GM12875 (cell line): ENCODE results near the gene UNC93B1.

Experiments used
- H3K4me3 ChIP-seq: one replicate; pipeline ENCODE4 v1.5.1; 2011; ENCODE audit warnings: low read depth, low read length, control low read depth
- TF ChIP-seq, protein P1 (sequence below): IDR thresholded peaks from 2 replicates; pipeline ENCODE4 v1.5.1; 2011; ENCODE audit warnings: low read depth, mild to moderate bottlenecking, control low read depth, inconsistent platforms, low read length, moderate library complexity, borderline replicate concordance; ENCODE audit not compliant: insufficient read depth

Gene UNC93B1, protein sequence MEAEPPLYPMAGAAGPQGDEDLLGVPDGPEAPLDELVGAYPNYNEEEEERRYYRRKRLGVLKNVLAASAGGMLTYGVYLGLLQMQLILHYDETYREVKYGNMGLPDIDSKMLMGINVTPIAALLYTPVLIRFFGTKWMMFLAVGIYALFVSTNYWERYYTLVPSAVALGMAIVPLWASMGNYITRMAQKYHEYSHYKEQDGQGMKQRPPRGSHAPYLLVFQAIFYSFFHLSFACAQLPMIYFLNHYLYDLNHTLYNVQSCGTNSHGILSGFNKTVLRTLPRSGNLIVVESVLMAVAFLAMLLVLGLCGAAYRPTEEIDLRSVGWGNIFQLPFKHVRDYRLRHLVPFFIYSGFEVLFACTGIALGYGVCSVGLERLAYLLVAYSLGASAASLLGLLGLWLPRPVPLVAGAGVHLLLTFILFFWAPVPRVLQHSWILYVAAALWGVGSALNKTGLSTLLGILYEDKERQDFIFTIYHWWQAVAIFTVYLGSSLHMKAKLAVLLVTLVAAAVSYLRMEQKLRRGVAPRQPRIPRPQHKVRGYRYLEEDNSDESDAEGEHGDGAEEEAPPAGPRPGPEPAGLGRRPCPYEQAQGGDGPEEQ

DNA sequence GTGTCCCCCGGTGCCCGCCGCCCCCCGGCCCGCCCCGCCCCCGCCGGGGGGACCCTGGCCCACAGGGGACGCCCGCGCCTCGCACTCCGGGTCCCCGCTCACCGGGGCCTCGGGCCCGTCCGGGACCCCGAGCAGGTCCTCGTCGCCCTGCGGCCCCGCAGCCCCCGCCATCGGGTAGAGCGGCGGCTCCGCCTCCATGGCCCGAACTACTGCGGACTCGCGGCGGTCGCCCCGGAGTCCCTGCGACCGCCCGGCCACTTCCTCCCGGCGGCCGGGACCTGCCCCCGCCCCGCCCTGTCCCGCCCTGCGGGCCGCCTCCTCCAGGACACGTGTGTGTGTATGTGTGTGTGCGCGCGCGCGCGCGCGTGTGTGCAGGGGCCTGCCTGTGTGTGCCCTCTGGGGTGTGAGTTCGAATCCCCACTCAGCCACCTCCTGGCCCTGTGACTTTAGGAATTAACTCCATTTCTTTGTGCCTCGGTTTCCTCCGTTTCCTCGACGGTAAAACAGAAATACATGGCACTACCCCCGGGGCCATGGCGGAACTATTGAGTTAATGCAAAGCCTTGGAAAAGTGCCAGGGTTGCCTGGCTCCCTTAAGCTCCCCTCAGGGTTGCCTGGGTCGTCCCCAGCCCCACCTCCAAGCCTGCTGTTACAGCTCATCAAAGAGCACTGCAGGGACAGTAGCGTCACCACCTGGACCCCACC, at the start of gene UNC93B1:
Gene UNC93B1, minus strand, starts transcription at position 252 of the 705 bp plus-strand sequence. Its CDS starts 54 bp downstream, at position 198.
- TF ChIP-seq, protein P1, sequence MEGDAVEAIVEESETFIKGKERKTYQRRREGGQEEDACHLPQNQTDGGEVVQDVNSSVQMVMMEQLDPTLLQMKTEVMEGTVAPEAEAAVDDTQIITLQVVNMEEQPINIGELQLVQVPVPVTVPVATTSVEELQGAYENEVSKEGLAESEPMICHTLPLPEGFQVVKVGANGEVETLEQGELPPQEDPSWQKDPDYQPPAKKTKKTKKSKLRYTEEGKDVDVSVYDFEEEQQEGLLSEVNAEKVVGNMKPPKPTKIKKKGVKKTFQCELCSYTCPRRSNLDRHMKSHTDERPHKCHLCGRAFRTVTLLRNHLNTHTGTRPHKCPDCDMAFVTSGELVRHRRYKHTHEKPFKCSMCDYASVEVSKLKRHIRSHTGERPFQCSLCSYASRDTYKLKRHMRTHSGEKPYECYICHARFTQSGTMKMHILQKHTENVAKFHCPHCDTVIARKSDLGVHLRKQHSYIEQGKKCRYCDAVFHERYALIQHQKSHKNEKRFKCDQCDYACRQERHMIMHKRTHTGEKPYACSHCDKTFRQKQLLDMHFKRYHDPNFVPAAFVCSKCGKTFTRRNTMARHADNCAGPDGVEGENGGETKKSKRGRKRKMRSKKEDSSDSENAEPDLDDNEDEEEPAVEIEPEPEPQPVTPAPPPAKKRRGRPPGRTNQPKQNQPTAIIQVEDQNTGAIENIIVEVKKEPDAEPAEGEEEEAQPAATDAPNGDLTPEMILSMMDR, result no peak
- peak within 1 kb of the TSS; percentile 80 for H3K4me3 ChIP-seq

DNA sequence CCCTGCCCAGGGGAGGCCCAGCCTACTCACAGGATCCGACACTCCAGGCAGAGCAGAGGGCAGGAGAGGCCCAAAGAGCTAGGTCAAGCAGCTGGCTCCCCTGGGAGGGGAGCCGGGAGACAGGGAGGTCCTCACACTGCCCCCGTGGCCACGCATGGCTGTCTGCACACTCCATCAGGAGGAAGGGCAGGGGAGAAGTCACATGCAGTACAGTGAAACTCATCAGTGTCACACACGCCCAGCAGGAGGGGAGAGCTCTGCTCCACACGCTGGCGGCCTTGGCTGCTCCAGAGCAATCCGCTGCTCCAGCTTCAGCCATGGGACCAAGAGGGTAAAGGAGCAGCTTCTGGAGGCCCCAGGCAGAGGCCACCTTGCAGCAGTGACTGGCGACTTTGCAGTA, 49.2 kb upstream of the UNC93B1 start:
- TF ChIP-seq, protein P1, result no peak
- no peak overlapping the region for H3K4me3 ChIP-seq

DNA sequence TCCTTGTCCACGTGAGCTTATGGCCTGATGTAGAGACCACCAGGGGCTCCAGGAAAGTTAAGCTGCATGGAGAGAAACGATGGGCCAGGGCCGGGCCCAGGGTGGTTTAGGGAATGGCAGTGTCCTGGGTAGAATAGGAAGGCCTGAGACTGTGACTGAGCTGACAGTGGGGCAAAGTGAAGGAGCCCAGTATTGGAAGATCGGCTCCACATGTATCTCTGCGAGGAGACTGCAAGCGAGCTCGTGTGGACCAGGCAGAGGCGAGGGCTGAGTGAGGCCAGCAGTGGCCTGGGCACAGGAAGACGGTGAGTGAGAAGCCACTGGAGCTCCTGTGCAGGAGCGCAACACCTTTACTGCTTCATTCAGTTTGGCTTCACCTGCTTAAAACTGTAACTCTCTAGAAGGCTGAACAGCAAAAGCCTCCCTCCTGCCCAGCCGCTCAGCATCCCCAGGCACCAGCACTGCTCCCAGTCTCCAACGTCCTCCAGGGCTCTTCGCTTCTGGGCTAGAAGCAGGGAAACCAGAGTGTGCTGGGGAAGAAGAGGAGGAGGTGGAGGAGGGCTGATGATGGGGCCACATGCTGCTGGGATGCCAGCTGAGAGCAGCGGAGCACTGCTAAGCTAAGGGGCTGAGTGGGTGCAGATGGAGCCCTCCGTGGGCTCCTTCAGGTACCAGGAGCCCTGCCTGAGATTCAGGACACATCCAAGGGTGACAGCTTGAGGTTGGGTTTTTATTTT, 48.4 kb upstream of the UNC93B1 start:
- TF ChIP-seq, protein P1, result no peak
- no peak overlapping the region for H3K4me3 ChIP-seq

DNA sequence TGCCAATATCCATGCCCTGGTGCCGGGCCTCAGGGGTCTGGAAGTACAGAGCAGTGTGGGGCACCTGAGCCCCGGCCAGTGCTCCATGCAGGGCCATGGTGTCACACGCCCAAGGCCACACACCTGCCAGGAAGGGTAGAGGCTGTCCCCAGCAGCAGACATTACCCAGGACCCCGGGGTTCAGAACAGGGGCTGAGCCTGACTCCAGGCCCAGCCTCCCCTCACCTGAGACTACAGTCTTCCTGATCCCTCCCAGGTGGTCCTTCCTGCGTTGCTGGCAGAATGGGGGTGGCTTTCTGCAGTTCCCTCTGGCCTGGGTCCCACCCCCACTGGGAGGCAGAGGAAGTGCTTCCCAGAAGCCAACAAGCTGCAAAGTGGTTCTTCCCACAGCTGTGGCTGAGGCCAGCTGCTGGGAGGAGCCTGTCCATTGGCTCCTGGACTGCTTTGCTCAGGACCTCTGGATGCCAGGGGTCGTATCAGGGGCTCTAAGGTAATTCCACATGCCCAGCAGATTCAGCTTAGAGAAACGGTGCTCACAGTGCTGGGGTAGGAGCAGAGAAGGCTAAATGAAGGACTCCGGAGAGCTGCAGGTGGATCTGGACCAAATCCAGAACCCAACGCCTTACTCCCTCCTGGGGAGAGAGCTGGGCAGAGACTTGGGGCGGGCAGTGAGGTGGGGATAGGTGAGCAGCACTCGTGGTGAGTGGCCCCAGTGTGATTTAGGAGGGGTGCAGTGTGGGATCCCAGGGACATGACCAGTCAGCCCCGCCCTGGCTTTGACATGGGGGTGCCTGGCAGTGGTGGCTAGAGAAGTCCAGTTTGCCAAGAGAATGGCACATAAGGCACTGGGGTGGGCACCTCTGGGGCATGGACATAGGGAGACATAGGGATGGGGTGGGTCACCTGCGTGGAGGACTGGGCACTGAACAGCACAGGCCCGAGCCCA, 47.6 kb upstream of the UNC93B1 start:
- TF ChIP-seq, protein P1, result no peak
- no peak overlapping the region for H3K4me3 ChIP-seq

DNA sequence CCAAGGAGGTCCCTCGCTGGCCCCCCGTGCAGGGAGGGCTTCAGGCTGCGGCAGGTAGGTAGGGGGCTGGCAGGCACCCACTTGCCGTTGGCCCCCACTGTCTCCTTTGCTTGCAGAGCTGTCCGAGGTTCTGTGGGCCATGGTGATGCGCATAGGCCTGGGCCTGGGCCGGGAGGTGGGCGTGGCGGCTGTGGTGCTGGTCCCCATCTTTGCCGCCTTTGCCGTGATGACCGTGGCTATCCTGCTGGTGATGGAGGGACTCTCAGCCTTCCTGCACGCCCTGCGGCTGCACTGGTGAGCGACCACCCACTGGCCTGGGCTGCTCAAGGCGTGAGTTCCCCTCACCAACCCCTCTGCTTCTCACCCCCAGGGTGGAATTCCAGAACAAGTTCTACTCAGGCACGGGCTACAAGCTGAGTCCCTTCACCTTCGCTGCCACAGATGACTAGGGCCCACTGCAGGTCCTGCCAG, 46.5 kb upstream of the UNC93B1 start:
- H3K4me3 ChIP-seq, result no peak overlapping the region
- TF ChIP-seq, protein P1, result no peak
